Activated CD4-positive, alpha-beta T cell treated with anti-CD3 and anti-CD28 coated beads for 1 hour (primary cell): ENCODE measurements around the gene GIMAP6.
"Not testable (repeated sequence)": the region's sequence is repeated elsewhere in the genome, so short reads cannot be mapped to it uniquely, and the experiment has no call there.

Experiments
- DNase-seq: peaks from one replicate; pipeline ENCODE4 v3.0.0-alpha.2; 2020

Gene GIMAP6

GRCh38 chr7:150645259-150646020 lies 13.3 kb upstream of the GIMAP6 start:
- no peak for DNase-seq

GRCh38 chr7:150642926-150643325 lies 10.7 kb upstream of the GIMAP6 start:
- no peak for DNase-seq

GRCh38 chr7:150641854-150642253 lies 9.7 kb upstream of the GIMAP6 start:
- DNase-seq = no peak

GRCh38 chr7:150633926-150634325 lies 1.7 kb upstream of the GIMAP6 start:
- no peak for DNase-seq

GRCh38 chr7:150631084-150631826 lies 930 bp downstream of the GIMAP6 start:
- DNase-seq = peak; percentile 55

GRCh38 chr7:150629347-150629746 lies 2.8 kb downstream of the GIMAP6 start:
- no peak for DNase-seq

GRCh38 chr7:150627959-150628358 lies 4.2 kb downstream of the GIMAP6 start:
- DNase-seq = no peak

GRCh38 chr7:150626696-150627095 lies 5.5 kb downstream of the GIMAP6 start:
- no peak for DNase-seq

GRCh38 chr7:150621376-150621775 lies 10.8 kb downstream of the GIMAP6 start:
- no peak for DNase-seq

- DNase-seq = no peak
Observed at GRCh38 chr7:150620617-150621371, 11.4 kb downstream of the GIMAP6 start.

GRCh38 chr7:150620061-150620460 lies 12.1 kb downstream of the GIMAP6 start:
- no peak for DNase-seq

- not testable (repeated sequence) for DNase-seq
Observed at GRCh38 chr7:150615221-150615755, 16.9 kb downstream of the GIMAP6 start.

GRCh38 chr7:150614426-150614825 lies 17.8 kb downstream of the GIMAP6 start:
- not testable (repeated sequence) for DNase-seq

- no peak for DNase-seq
Observed at GRCh38 chr7:150613880-150614279, 18.3 kb downstream of the GIMAP6 start.

- no peak for DNase-seq
Observed at GRCh38 chr7:150612925-150613324, 19.3 kb downstream of the GIMAP6 start.

- DNase-seq = no peak
Observed at GRCh38 chr7:150610233-150610632, 22.0 kb downstream of the GIMAP6 start.

GRCh38 chr7:150603600-150603999 lies 28.6 kb downstream of the GIMAP6 start:
- not testable (repeated sequence) for DNase-seq

- no peak for DNase-seq
Observed at GRCh38 chr7:150595361-150595760, 36.8 kb downstream of the GIMAP6 start.

GRCh38 chr7:150594805-150595204 lies 37.4 kb downstream of the GIMAP6 start:
- no peak for DNase-seq

GRCh38 chr7:150587551-150587950 lies 44.6 kb downstream of the GIMAP6 start:
- DNase-seq = no peak

GRCh38 chr7:150586785-150587152 lies 45.4 kb downstream of the GIMAP6 start:
- DNase-seq = no peak

GRCh38 chr7:150586068-150586784 lies 46.0 kb downstream of the GIMAP6 start:
- DNase-seq = no peak

GRCh38 chr7:150585199-150585598 lies 47.0 kb downstream of the GIMAP6 start:
- no peak for DNase-seq
